ENCODE results near the gene EIF2AK3. TPM values are rescaled to one million over a fixed set of nuclear protein-coding genes. Genes with fewer than 3 reads are reported as not detected.

EIF2AK3 gene
- total and polyA plus RNA-seq, 2 donors (not counting 1 experiment from before 2014, with no cell fraction given), result 11.9 to 19.8 TPM

DNA sequence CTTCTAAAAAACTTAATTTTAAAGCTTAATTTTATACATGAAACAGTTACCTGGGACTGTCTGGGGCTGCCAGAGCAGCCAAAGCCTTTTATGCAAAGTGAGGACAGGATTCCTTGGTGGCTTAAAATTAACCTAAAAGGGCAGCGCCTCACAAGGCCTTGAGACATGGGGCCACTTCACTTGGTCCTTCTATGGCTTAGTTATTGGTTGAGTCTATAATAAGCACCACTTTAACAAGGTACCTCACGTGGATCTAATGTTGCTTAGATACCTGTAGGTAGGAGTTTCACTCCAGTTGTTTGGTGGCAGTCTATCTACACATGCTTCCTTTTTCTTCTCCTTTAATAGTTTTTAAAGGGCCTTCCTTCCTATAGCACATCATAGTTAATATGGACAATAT lies 51.6 kb downstream of the EIF2AK3 start:
- Histone ChIP-seq H2AFZ (ENCODE audit: low read length) (no peak overlapping the region), H3K36me3 (ENCODE audit: control insufficient read depth, insufficient read depth, low read length) (peaks cover 16% of the 10 kb centered on the region)

DNA sequence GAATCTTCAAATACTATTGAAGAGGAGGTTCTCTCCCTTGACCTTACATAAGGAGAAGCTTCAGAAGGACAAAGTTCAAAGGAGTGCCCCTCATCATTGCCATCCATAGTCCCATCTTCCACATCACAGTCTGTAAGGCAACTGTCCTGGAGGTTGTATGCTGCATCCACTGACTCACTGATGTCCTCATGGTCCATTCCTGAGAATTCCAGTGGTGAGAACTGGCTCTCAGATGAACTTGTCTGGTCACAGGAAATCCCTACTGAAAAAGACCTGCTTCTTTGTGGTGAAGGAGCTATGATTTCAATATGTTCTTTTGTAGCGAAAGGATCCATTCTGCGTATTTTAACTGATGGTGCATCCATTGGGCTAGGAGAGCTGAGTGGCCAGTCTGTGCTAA lies 52.2 kb downstream of the EIF2AK3 start:
- Histone ChIP-seq H4K20me1 (ENCODE audit: control insufficient read depth, extremely low read depth, insufficient read depth, low read length) (no peaks in the 10 kb centered on the region), H3K4me1 (ENCODE audit: control insufficient read depth, extremely low read depth, insufficient read depth, low read length) (no peaks in the 10 kb centered on the region), H3K27ac (ENCODE audit: insufficient read depth, low read length) (no peak overlapping the region), H3K79me2 (ENCODE audit: control insufficient read depth, insufficient read depth, low read length) (no peaks in the 10 kb centered on the region), H3K4me3 (replicated peaks in 1 of 4; ENCODE audit: control extremely low read depth in 1 of 4, insufficient read depth in 1 of 4, low read depth in 3 of 4, low read length in 4 of 4) (no peak overlapping the region), H2AFZ (ENCODE audit: low read length) (no peak overlapping the region), H3K4me2 (ENCODE audit: extremely low read depth, insufficient read depth, low read length) (no peak overlapping the region), H3K27me3 (ENCODE audit: control insufficient read depth, insufficient read depth, low read length) (no peaks in the 10 kb centered on the region), H3K36me3 (ENCODE audit: control insufficient read depth, insufficient read depth, low read length) (peaks cover 18% of the 10 kb centered on the region), H3K9me3 (ENCODE audit: control insufficient read depth, insufficient read depth, low read depth, low read length) (no peaks in the 10 kb centered on the region), H3K9ac (ENCODE audit: insufficient read depth, low read length) (no peak overlapping the region)
- no peak for DNase-seq (ENCODE audit: low read depth in 2 of 2)
- TF ChIP-seq, protein P1, sequence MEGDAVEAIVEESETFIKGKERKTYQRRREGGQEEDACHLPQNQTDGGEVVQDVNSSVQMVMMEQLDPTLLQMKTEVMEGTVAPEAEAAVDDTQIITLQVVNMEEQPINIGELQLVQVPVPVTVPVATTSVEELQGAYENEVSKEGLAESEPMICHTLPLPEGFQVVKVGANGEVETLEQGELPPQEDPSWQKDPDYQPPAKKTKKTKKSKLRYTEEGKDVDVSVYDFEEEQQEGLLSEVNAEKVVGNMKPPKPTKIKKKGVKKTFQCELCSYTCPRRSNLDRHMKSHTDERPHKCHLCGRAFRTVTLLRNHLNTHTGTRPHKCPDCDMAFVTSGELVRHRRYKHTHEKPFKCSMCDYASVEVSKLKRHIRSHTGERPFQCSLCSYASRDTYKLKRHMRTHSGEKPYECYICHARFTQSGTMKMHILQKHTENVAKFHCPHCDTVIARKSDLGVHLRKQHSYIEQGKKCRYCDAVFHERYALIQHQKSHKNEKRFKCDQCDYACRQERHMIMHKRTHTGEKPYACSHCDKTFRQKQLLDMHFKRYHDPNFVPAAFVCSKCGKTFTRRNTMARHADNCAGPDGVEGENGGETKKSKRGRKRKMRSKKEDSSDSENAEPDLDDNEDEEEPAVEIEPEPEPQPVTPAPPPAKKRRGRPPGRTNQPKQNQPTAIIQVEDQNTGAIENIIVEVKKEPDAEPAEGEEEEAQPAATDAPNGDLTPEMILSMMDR (conservative IDR thresholded peaks at IDR 0.05 in 1 of 2, IDR thresholded peaks at IDR 0.05 in 1 of 2; ENCODE audit: low read depth in 1 of 2, low read length in 2 of 2), result no peak
- TF ChIP-seq EZH2 (IDR thresholded peaks at IDR 0.05; ENCODE audit: low read length, missing control alignments), result no peak

More for the DNA sequence above, 51.6 kb downstream of the EIF2AK3 start:
- Histone ChIP-seq H3K4me2 (ENCODE audit: extremely low read depth, insufficient read depth, low read length) (no peak overlapping the region), H3K4me3 (replicated peaks in 1 of 4; ENCODE audit: control extremely low read depth in 1 of 4, insufficient read depth in 1 of 4, low read depth in 3 of 4, low read length in 4 of 4) (no peak overlapping the region), H3K4me1 (ENCODE audit: control insufficient read depth, extremely low read depth, insufficient read depth, low read length) (no peaks in the 10 kb centered on the region), H3K9me3 (ENCODE audit: control insufficient read depth, insufficient read depth, low read depth, low read length) (no peaks in the 10 kb centered on the region), H3K27ac (ENCODE audit: insufficient read depth, low read length) (no peak overlapping the region), H3K9ac (ENCODE audit: insufficient read depth, low read length) (no peak overlapping the region), H3K79me2 (ENCODE audit: control insufficient read depth, insufficient read depth, low read length) (no peaks in the 10 kb centered on the region), H3K27me3 (ENCODE audit: control insufficient read depth, insufficient read depth, low read length) (no peaks in the 10 kb centered on the region), H4K20me1 (ENCODE audit: control insufficient read depth, extremely low read depth, insufficient read depth, low read length) (no peaks in the 10 kb centered on the region)
- no peak for DNase-seq (ENCODE audit: low read depth in 2 of 2)
- no peak for TF ChIP-seq EZH2 (IDR thresholded peaks at IDR 0.05; ENCODE audit: low read length, missing control alignments)
- TF ChIP-seq, protein P1 (conservative IDR thresholded peaks at IDR 0.05 in 1 of 2, IDR thresholded peaks at IDR 0.05 in 1 of 2; ENCODE audit: low read depth in 1 of 2, low read length in 2 of 2), result no peak

DNA sequence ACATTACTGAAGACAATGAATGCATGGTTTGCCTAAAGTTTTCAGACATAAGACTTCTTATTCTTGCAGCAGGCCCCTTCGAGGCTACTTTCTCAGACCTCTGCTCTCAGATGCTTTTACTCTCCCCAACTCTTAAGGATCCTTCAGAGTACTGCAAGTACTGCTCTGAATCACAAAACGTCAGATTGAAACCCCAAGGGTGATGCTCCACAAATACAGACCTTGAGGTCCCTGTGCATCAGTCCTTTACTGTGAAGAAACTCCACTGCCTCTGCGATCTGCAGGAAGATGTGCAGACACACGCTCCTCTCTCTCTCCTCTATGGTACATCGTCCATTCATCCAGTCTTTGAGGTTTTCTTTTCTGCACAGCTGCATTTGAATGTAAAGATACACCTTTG lies 52.8 kb downstream of the EIF2AK3 start:
- no peaks in the 10 kb centered on the region for H3K27me3 ChIP-seq (ENCODE audit: control insufficient read depth, insufficient read depth, low read length)
- no peak overlapping the region for H3K4me2 ChIP-seq (ENCODE audit: extremely low read depth, insufficient read depth, low read length)
- H3K4me3 ChIP-seq (replicated peaks in 1 of 4; ENCODE audit: control extremely low read depth in 1 of 4, insufficient read depth in 1 of 4, low read depth in 3 of 4, low read length in 4 of 4), result no peak overlapping the region
- H4K20me1 ChIP-seq (ENCODE audit: control insufficient read depth, extremely low read depth, insufficient read depth, low read length), result no peaks in the 10 kb centered on the region
- no peak overlapping the region for H2AFZ ChIP-seq (ENCODE audit: low read length)
- no peaks in the 10 kb centered on the region for H3K9me3 ChIP-seq (ENCODE audit: control insufficient read depth, insufficient read depth, low read depth, low read length)
- no peak for DNase-seq (ENCODE audit: low read depth in 2 of 2)
- H3K27ac ChIP-seq (ENCODE audit: insufficient read depth, low read length), result no peak overlapping the region
- no peaks in the 10 kb centered on the region for H3K79me2 ChIP-seq (ENCODE audit: control insufficient read depth, insufficient read depth, low read length)
- no peak overlapping the region for H3K9ac ChIP-seq (ENCODE audit: insufficient read depth, low read length)
- peaks cover 18% of the 10 kb centered on the region for H3K36me3 ChIP-seq (ENCODE audit: control insufficient read depth, insufficient read depth, low read length)
- no peaks in the 10 kb centered on the region for H3K4me1 ChIP-seq (ENCODE audit: control insufficient read depth, extremely low read depth, insufficient read depth, low read length)
- no peak for TF ChIP-seq EZH2 (IDR thresholded peaks at IDR 0.05; ENCODE audit: low read length, missing control alignments)
- TF ChIP-seq, protein P1 (conservative IDR thresholded peaks at IDR 0.05 in 1 of 2, IDR thresholded peaks at IDR 0.05 in 1 of 2; ENCODE audit: low read depth in 1 of 2, low read length in 2 of 2), result no peak

All from fibroblast of lung (primary cell).